Stimulated activated CD8-positive, alpha-beta memory T cell treated with anti-CD3 and anti-CD28 coated beads, Interleukin-4, amount 100 ng/mL, for 1 hour (primary cell): ENCODE results near the gene SKP1.
"Not testable (repeated sequence)": the region's sequence is repeated elsewhere in the genome, so short reads cannot be mapped to it uniquely, and the experiment has no call there.

Experiments used
- DNase-seq, 2 donors: peaks; one replicate each; pipeline ENCODE4 v3.0.0-alpha.2; 2020; ENCODE audit warnings: low read depth in 2 of 2, low spot score in 1 of 2

Gene SKP1

GRCh38 chr5:134177369-134178095 lies 782 bp upstream of the SKP1 start:
- DNase-seq: no peak

- DNase-seq: peak in 1 of 2 donors; percentile 28
Measured at GRCh38 chr5:134175921-134176510, 734 bp downstream of the SKP1 start.

- DNase-seq: no peak
Measured at GRCh38 chr5:134174841-134175839, 1.6 kb downstream of the SKP1 start.

GRCh38 chr5:134171972-134172371 lies 4.8 kb downstream of the SKP1 start:
- DNase-seq: no peak

GRCh38 chr5:134162592-134162991 lies 14.2 kb downstream of the SKP1 start:
- DNase-seq: no peak

GRCh38 chr5:134161513-134162395 lies 15.0 kb downstream of the SKP1 start:
- DNase-seq: no peak

GRCh38 chr5:134153657-134154056 lies 23.1 kb downstream of the SKP1 start:
- DNase-seq: no peak

- DNase-seq: no peak
Measured at GRCh38 chr5:134153241-134153640, 23.5 kb downstream of the SKP1 start.

- DNase-seq: not testable (repeated sequence)
Measured at GRCh38 chr5:134152173-134152832, 24.4 kb downstream of the SKP1 start.

GRCh38 chr5:134151723-134152122 lies 25.0 kb downstream of the SKP1 start:
- DNase-seq: no peak

- DNase-seq: no peak
Measured at GRCh38 chr5:134149571-134150303, 27.0 kb downstream of the SKP1 start.

GRCh38 chr5:134148986-134149539 lies 27.7 kb downstream of the SKP1 start:
- DNase-seq: no peak

- no peak for DNase-seq
Measured at GRCh38 chr5:134148316-134148715, 28.4 kb downstream of the SKP1 start.

GRCh38 chr5:134146651-134147518 lies 29.9 kb downstream of the SKP1 start:
- no peak for DNase-seq

- peak; percentile 75 to 82 for DNase-seq
Measured at GRCh38 chr5:134145779-134146581, 30.8 kb downstream of the SKP1 start.

- no peak for DNase-seq
Measured at GRCh38 chr5:134145041-134145757, 31.6 kb downstream of the SKP1 start.
